Fibroblast of villous mesenchyme (primary cell): ENCODE data around the gene ANKRD16. TPM values are rescaled to one million over a fixed set of nuclear protein-coding genes. Genes with fewer than 3 reads are reported as not detected.

Experiments used
- DNase-seq: peaks from one replicate; pipeline ENCODE4 v3.0.0-alpha.2; 2010; ENCODE audit warnings: low read depth
- H3K4me3 ChIP-seq: 2 replicates; pipeline ENCODE4 v1.5.1; 2011; ENCODE audit warnings: low read depth, mild to moderate bottlenecking, low read length
- CTCF ChIP-seq: IDR thresholded peaks from 2 replicates; pipeline ENCODE4 v1.5.1; 2012; ENCODE audit warnings: low read depth, mild to moderate bottlenecking, low read length; ENCODE audit not compliant: insufficient read depth
- total RNA-seq: library from RNA; depleted of rRNA; stranded (reverse); fragments of >200 nt; gene quantifications from 2 replicates; pipeline ENCODE4 v1.2.3, GENCODE V29; 2012

The ANKRD16 gene
- total RNA-seq, 1 donor, result 4.7 TPM

- no peak for TF ChIP-seq CTCF
- no peak for DNase-seq
- H3K4me3 ChIP-seq, result no peak overlapping the region
Measured at GRCh38 chr10:5897504-5897903, 7.8 kb upstream of the ANKRD16 start.

- no peak for DNase-seq
- H3K4me3 ChIP-seq, result no peak overlapping the region
- no peak for TF ChIP-seq CTCF
Measured at GRCh38 chr10:5897053-5897340, 7.3 kb upstream of the ANKRD16 start.

- TF ChIP-seq CTCF, result no peak
- no peak for DNase-seq
- no peak overlapping the region for H3K4me3 ChIP-seq
Measured at GRCh38 chr10:5896208-5897052, 6.7 kb upstream of the ANKRD16 start.

GRCh38 chr10:5895804-5896203, 6.1 kb upstream of the ANKRD16 start:
- no peak overlapping the region for H3K4me3 ChIP-seq

GRCh38 chr10:5895365-5895764, 5.7 kb upstream of the ANKRD16 start:
- no peak for TF ChIP-seq CTCF
- no peak for DNase-seq
- H3K4me3 ChIP-seq, result no peak overlapping the region

More at GRCh38 chr10:5895804-5896203, 6.1 kb upstream of the ANKRD16 start:
- no peak for DNase-seq
- TF ChIP-seq CTCF, result no peak

GRCh38 chr10:5894873-5895272, 5.2 kb upstream of the ANKRD16 start:
- TF ChIP-seq CTCF, result no peak
- H3K4me3 ChIP-seq, result no peak overlapping the region
- no peak for DNase-seq

GRCh38 chr10:5894403-5894802, 4.7 kb upstream of the ANKRD16 start:
- TF ChIP-seq CTCF, result no peak
- no peak overlapping the region for H3K4me3 ChIP-seq
- DNase-seq, result no peak
